NCI-H748 (cell line): ENCODE results near the gene MYOZ1.
A peak's percentile ranks its signal among the peaks of the same experiment; 100 is the strongest.
"Not testable (repeated sequence)": the region's sequence is repeated elsewhere in the genome, so short reads cannot be mapped to it uniquely, and the experiment has no call there.

Source experiments
- DNase-seq: peaks from one replicate; lab custom pipeline; 2025; ENCODE audit not compliant: unreplicated experiment; lab: John Stamatoyannopoulos, UW

MYOZ1 gene, protein sequence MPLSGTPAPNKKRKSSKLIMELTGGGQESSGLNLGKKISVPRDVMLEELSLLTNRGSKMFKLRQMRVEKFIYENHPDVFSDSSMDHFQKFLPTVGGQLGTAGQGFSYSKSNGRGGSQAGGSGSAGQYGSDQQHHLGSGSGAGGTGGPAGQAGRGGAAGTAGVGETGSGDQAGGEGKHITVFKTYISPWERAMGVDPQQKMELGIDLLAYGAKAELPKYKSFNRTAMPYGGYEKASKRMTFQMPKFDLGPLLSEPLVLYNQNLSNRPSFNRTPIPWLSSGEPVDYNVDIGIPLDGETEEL

DNA sequence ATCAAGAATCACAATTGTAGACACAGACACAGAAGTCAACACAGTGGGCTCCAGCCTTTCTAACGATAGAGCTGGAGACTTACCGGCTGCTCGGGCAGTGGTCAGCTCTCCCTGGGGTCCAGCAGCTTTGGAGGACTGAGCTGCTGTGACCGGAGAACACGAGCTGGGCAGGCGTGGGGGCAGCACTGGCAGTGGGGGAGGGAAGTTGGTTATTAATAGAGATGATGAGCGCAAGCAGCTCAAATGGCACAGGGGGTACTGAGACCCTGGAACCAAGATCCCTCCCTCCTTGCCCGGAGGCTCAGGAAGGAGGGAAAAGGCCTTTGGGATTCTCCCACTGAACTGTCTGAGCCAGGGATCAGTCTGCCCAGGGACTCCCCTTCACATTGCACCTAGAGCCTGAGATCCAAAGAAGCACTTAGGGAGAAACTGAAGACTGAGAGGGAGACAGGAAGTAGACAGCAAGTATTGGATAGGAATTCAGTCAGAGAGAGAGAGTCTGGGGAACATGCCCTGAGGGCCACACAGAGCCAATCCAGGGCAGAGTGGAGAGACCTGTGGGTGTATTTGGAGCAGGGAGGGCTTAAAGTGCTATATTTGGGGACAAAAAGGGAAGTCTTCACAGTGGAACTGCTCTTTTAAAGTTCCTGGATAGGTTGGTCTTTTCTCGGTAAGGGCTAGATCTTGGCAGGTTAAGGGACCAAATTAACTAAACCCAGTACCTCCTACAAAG is at the start of gene MYOZ1:
Gene MYOZ1, minus strand, starts transcription at position 147 of the 733 bp plus-strand sequence. CDS start 1,457 bp downstream, outside the sequence.
- DNase-seq, result no peak

DNA sequence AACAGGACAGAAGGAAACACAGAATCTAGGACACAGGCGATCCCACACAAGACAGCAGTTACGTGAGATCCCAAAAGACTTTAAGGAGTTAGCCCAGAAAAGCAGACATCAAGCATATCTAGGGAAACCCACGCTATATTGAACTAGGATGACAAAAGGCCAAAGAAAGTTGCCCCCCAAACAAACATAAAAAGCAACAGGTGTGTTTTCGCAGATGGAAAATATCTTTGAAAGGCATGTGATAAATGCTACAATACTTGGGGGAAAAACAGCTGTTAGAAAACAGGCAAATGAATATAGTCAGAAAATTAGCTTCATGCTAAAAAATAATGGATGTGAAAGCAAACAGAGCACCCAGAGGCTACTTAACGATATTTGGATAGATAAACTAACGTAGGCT is 49.5 kb upstream of the MYOZ1 start:
- DNase-seq, result not testable (repeated sequence)

DNA sequence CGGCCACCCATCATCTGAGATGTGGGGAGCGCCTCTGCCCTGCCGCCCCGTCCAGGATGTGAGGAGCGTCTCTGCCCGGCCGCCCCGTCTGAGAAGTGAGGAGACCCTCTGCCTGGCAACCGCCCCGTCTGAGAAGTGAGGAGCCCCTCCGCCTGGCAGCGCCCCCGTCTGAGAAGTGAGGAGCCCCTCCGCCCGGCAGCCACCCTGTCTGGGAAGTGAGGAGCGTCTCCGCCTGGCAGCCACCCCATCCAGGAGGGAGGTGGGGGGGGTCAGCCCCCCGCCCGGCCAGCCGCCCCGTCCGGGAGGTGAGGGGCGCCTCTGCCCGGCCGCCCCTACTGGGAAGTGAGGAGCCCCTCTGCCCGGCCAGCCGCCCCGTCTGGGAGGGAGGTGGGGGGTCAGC is 48.3 kb upstream of the MYOZ1 start:
- not testable (repeated sequence) for DNase-seq

DNA sequence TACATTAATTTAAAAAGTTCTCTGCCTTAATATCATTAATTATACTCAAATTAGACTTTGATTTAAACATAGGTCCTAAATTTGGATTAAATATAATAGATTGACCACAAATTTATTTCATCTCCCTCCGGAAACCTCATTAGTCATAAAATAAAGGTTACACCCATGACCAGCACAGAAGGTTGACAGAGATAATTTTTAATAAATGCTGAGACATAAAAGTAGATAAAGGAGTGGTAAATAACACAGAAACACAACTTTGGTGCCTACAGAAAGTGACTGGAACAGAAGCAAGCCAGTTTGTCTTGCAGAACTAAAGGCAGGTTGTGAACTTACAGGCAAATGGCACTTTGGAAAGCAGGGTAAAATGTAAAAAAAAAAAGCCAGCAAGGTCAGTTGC is 46.4 kb upstream of the MYOZ1 start:
- DNase-seq, result not testable (repeated sequence)

DNA sequence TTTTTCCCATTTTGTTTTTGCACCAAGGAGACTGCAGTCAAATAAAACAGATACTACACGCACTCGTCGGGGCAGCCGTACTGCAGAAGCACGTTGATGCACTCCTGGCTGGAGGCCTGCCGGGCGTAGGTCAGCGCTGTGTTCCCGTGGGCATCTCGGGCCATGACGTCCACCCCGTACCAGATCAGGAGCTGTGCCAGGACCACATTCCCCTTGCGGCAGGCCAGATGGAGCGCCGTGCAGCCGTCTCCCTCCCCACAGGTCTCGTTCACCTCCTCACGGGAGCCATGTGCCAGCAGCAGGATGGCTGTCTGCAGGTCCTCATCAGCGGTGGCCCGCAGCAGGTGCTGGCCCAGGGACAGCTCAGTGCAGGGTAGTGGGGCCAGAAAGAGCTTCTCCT is 33.3 kb upstream of the MYOZ1 start:
- DNase-seq, result not testable (repeated sequence)

DNA sequence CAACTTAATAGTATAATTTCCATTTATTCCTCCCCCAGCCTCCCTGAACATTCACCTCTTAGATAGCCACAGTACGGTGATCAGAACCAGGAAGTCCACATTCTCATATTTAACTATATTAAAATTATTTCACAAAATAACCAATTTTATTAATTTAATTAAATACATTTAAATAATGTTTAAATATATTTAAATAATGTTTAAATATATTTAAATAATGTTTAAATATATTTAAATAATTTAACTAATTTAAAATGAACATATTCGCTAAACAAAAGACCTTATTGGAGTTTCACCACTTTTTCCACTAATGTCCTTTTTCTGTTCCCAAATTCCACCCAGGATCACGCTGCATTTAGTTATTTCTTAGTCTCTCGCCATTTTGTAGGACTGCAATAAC is 27.1 kb upstream of the MYOZ1 start:
- not testable (repeated sequence) for DNase-seq

DNA sequence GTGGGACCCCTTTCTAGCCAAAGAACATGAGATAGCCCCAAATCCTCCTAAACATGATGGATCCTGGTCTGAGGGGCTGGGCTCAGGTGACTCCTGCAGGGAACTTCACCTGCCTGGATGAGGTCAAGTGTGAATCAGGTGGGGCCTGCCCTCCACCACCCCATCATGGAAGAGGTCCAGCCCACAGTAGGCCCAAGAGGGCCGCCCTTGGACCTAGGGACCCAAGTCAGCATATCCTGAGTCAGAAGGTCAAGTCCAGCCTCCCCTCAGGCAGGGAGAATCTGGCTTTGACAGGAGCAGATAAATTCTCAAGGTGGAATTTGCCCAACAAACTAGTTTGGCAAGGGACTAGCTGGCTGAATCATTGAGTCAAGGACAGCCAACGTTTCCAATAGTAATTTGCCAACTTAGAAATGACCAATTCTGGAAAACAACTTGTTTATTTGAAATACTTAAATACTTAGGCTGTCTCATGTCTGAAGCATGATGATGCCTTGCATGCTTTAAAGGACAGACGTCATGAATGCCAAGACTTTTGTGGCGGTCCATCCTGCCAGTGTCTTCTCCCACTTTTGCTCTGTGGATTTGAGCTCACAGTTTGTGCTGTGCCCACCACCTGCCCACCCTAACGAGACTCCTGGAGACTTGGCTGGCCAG is 25.0 kb upstream of the MYOZ1 start:
- not testable (repeated sequence) for DNase-seq

DNA sequence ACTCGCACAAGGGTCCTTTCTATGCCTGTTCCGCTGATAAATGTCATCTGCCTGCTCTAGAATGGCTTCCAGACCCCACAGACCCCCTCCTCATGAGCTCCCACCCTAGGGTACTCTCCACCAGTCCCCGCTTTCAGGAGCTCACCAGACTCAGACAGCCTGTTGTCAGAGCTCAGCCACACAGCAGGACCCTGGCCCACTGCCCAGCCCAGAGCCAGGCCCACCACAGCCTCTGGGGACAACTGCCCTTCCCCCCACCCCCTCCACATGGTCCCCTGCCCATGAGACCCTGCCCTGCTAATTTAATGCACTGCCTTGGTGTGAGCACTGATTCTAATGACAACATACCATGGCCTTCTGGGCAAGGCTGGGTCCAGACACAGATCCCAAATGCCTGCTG is 24.3 kb upstream of the MYOZ1 start:
- not testable (repeated sequence) for DNase-seq

DNA sequence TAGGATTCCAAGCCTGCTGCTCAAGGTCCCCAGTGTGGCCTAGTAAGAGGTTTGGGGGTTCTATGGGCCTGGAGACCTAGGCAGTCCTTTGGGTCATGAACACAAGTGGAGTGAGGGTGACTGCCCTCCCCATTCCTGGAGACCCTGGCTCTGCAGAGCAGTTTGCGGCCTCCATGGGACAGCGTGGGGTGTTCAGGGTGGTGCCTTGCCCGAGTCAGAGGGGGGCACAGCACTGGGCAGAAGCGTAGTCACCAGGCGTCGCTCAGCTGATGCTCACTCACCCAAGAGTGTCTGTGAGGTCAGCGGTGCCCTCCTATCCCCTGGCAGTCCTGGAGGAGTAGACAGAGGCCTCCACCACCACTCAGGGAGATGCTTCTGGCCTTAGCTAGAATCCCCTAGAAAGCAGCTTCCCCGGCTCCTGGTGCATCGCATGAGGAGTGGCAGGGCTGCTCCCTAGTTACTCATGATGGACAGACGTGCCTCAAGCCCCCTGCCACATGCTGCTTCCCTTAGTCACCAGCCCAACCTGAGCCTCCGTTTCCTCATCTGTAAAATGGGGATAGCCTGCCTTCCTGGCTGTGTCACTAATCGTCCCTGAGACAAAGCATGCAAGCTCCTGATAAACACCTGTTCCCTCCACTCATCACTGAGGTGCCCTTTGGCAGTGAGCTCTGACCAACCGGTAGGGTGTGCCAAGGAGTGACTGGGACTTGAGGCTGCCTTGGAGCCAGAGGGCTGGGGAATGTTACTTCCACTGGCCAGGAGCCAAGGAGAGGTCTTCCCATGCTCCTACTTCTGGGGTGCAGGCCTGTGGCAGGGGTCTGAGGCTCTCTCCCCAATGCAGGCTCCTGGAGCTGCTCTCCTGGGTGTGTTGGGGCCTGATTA is 23.1 kb upstream of the MYOZ1 start:
- DNase-seq, result not testable (repeated sequence)

DNA sequence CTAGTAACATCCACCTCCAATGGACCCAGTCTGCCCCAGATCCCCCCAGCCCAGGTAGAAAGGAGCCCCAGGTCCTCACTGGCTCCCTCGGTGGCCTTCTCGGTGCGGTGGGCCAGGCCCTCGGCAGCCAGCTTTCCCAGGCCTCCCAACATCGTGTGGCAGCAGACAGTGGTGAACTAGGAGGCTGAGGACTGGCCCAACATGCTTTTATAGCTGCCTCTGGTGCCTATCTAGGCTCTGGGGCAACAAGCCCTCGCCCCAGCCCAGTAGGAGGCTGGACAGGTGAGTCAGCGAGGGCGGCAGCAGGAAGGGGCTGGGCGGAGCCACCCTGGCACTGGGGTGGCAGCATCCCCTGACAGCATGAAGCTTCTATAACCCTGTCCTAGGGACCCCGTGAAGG is 22.3 kb upstream of the MYOZ1 start:
- not testable (repeated sequence) for DNase-seq

DNA sequence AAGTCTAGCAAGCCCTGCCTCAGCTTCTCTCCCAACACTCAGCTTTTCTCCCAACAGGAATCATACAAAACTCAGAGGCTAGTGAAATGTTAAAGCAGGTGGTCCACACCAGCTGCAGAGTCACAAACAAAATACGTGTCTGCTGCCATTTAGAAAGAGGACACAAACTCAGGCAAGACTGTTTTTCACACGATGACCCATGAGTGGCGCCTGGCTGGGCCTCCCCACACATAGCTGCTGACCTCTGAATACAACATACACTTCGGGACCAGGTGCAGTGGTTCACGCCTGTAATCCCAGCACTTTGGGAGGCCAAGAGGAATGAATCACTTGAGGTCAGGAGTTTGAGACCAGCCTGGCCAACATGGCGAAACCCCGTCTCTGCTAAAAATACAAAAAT is 21.4 kb upstream of the MYOZ1 start:
- not testable (repeated sequence) for DNase-seq

DNA sequence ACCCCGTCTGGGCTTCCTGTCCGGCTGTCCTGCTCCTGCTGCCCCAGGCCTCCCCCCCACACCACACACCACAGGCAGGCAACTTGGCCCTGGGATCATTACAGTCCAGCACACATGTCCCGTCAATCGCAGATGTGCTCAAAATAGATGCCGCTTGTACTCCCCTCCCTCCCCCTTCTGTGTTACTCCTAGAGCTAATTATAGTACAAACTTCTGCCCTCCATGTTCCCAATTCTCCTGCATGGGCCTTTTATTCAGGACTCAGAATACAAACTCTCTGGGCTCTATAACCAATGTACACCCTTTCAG is 14.7 kb upstream of the MYOZ1 start, which contains the start of gene SYNPO2L:
Gene SYNPO2L, minus strand, starts transcription at position 40 of the 309 bp plus-strand sequence. CDS start 107 bp downstream, outside the sequence.
- no peak for DNase-seq

DNA sequence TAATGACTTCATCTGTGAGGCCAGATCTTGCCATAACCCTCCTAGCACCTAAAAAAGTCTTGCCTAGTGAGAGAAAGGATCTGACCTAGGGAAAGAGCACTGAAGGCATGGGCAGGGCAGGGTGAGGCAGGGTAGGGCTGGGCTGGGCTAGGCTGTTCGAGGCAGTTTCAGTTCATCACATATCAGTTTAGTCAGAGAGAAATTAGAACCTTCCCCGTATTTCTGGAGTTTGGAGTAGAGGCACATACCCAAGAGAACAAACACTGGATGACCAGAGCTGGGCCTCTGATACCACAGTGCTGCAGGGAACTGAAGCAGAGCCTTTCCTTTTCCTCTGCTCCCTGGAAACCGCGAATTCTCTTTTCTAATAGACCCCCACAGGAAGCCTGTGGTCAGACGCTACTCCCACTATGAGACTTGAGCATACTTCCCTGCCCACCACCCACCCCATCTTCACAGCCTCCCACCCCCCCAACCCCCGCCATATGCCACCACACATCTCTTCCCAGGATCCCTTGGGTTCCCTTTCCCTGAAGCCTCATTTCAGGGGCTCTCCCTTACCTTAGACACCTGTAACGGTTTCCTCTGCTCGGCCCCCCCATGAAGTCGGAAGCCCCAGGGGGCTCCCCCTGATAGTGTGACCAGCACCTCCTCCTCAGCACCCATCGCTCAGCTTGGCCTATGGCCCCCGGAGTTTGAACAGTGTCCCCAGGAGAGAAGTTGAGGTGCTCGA is 14.1 kb upstream of the MYOZ1 start:
- no peak for DNase-seq

DNA sequence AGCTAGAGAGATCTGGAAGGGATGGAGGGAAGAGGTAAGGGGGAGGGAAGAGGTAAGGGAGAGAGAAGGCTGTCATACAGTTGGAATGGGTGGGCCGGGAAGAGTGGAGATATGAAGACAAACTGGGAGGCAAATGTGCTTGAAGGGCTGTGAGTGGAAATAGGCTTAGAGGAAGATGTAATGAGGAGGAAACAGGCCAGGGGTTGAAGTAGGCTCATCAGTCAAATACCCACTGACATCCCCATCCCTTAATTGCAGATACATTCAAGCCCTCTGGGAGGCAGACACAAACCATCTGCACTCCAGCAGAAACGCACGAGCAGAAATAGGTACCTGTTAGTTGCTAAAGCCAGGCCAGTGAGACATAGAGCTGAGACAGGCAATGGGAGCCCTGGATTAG is 12.4 kb upstream of the MYOZ1 start:
- DNase-seq, result peak; percentile 13

DNA sequence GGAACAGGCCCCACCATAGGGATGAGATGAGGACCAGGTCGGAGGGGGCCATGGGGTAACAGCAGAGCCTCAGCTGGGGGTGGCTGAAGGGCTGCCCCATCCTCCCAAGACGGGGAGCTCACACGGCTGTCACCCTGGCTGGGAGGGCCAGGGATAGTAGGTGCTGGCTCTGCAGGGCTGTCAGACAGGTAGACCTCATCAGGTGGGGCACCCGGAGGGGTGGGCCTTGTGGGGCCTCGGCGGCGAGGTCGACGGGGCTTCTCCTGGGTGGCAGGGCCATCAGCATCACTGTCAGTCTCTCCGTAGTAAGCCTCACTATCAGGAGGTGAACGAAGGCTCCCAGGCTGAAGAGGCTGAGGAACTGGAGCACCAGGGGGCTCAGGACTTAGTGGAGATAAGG is 11.9 kb upstream of the MYOZ1 start:
- DNase-seq, result no peak

DNA sequence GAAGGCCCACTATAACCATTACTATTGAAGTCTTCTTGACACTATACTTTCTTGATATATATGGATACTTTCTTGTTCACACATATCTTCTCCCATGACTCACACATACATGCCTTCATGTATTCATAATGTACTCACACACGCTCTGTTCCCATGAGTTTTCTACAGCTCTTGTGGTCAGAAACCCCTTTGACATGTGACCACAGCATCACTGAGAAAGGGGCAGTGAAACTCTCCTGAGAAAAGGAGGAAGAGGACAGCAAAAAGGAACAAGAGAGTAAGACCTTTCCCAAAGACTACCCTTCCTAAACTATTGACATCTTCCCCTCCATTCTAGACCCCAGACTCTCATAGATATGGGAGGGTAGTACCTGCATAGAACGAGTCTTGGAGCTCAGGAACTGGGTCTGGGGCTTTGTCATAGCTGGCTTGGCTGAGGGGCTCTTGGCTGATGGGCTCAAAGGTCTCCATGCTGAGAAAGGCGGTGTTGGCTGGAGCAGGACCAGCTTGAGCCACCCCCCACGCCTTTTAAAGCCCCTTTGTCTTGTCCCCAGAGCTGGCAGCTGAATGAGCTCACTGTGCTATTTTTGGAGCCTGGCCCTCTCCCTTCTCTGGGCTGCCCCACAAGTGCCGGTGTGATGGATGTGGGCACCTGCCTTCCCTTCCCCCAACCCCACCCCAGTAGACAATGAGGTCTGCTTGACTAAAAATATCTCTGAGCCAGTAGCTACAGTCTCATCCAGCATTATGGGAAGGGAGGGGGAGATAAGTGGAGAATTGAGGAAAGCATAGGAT is 9.5 kb upstream of the MYOZ1 start:
- DNase-seq, result no peak

DNA sequence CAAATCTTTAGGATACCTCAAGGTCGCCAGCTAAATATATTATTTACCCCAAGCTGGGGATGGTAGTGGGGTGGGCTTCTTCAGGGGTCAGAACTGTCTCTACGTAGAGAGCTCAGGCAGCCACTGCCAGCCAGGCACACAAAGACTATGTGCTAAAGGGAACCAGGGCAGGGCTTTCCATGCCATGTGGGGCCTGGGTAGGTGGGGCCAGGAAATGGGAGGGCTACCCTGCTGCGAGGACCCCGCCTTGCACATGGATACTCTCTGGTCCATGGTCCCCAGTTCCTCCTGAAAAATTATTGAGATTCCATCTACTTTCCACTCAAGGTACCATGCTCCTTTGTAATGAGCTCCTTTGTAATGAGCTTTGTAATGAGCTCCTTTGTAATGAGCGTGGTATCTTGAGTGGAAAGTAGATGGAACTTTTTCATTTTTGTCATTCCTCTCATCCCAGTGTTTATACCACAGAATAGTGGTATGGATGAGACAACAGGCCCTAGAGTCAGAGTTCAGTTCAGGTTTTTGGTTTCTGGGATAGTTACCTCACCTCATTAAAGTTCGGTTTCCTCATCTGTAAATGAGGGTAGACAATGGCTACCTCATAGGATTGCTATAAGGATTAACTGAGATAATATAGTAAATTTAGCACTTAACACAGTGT is 8.7 kb upstream of the MYOZ1 start:
- no peak for DNase-seq

DNA sequence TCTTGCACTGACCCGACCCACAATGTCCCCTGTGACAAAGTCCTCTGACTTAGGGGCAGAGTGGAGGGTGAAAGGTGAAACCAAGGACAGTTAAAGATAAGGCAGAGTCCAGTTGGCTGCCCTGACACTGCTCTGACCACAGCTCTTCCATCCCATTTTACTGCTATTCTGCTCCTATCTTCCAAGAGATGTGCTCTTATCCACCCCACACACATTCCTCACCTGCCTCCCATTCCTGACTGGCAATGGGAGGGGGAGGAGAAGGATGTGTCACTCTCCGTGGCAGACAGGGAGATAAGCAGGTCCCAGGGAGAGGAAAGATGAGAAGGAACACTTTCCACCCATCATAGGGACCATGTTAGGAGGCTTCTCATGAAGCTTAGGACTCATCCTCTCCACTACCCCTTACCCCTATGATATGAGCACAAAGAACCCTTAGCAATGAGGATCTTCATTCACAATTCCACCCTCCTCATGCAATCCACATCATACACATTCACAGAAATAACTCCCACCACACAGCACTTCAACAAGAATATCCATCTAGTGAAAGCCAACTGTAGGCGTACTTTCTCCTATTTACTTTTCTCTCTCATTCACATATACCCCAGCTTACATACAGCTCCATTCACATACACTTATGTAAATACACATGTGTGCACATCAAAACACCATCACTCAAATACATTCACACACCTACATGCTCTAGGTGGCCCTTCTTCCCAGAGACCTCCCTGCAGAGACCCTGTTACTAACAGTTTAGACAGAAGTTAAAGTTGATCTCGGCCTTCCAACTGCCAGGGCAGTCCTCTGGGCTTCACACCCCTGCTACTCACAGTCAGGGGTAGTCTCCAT is 7.9 kb upstream of the MYOZ1 start:
- no peak for DNase-seq
